NCI-H2081 treated with DMSO at 0.1 percent for 48 hours (cell line): ENCODE data around the gene ERCC1.
"Not testable (repeated sequence)": the region's sequence is repeated elsewhere in the genome, so short reads cannot be mapped to it uniquely, and the experiment has no call there.

ENCODE experiments used
- DNase-seq: peaks from one replicate; lab custom pipeline; 2025; lab: John Stamatoyannopoulos, UW

Gene ERCC1

DNA sequence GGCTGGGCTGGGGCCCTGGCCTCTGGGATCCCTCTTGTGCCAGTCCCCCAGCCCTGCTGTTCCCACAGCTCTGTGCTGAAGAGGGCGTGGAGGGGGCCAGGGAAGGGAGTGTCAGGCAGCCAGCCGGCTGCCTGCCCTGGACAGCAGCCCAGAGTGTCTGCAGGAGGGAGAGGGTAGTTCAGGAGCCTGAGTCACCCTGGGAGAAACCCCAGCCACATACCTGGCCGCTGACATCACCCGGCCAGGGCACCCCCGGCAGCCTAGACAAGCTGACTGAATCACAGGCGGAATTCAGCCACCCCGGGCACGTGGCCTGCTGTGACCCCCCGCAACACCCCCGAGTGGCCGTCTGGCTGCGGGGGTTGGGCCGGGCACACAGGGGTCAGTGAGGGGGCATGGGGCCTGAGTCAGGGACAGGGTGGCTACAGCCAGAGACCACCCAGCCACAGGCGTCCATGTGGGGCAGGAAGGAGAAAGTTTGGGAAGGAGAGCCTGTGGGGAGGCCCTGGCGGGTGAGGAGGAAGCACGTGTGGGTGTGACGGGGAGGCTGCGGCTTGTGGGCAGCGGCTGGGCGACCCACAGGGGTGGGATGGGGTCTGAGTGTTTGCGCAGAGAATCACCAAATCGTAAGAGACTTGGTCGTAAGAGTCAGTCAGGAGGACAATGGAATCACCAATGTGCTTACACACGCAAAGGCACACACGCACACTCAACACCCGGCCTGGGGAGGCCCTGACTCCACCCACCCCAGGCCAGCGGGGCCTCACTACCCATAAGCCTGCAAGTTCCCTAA, 32.2 kb upstream of the ERCC1 start:
- no peak for DNase-seq

DNA sequence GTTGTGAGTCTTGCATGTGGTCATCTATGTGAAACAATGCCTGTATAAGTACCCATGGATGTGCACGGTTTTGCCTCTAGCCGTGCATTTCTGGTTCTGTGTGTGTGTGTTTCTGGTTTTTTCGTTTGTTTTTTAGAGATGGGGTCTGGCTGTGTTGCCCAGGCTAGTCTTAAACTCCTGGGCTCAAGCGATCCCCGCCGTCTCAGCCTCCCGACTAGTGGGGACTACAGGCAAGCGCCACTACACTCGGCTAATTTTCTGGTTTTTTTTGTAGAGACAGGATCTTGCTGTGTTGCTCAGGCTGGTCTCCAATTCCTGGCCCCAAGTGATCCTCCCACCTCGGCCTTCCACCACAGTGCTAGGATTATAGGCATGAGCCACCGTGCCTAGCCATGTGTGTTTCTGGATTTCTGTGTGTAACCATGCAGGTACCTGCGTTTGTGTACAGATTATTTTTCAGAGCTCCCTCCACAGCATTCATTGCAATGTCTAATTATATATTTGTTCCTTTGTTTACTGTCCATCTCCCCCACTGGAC, 28.2 kb upstream of the ERCC1 start:
- no peak for DNase-seq

DNA sequence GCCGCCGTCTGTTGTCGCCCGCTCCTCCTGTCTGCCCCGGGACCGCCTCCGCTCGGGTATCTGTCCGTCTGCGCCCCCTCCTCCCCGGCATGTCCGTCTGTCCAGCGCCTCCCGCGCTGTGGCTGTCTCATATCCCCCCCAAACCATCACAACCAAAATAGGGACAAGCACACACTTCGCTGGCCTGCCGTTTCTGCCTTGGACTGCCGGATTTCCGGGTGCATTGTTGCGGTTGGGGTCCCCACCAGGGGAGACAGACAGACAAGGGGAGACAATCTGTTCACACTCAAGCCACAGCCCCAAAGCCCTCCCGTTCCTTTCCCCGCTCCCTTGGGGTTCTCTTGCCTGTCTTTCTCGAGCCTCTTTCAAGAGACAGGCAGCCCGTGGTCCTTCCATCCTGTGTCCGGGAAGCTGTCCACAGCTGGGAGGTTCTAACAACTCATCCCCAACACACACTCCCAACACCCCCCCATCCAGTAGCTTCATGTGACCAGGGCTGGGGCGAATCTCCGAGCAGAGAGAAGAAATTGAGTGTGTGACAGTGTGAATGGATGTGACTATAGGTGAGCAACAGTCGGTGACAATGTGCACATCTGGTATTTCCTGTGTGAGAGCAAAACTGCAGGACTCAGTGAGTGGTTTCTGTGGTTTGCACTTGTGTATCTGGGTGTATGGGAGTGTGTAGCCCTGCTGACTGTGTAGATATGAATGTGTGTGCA, 27.6 kb upstream of the ERCC1 start:
- no peak for DNase-seq

DNA sequence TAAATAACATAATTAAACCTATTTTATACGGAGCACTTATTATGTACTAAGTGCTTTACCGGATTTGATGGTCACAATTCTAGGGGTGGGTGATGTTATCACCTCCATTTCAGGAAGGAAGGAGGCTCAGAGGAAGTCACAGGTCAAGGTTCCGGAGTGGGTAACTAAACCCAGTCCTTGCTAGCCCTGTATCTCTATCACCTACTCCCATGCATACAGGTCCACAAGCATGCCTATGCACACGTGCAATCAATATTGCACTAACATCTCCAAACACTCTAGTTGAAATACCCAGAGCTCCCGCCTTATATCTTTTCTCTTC, 26.3 kb upstream of the ERCC1 start:
- DNase-seq = no peak

DNA sequence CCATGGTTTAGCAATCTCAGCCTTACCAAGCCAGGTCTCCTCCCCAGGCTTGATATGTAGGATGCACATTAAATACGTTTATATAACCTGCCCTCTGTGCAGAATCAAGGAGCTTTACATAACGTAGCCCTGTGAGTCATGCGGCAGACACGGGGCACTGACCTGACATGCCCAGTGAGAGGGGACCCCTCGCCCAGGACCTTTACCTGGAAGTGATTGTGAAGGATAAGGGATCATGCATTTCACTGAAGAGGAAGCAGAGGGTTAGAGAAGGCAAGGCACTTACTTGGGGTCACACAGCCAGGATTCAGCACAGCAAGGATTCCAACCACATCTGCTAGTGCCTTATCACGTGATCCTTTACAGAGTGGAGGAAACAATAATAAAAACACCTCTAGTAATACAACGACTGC, 25.2 kb upstream of the ERCC1 start:
- no peak for DNase-seq

DNA sequence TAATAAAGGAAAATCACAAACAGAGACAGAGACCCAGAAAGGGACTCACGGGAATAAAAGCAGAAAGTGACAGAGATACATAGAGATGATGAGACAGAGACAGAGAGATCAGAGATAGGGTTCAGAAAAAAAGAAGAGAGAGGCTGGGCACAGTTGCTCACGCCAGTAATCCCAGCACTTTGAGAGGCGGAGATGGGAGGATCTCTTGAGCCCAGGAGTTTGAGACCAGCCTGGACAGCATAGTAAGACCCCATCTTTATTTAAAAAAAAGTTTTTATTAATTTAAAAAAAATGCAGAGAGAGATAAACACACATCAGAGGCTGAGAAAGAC, 24.7 kb upstream of the ERCC1 start:
- no peak for DNase-seq

DNA sequence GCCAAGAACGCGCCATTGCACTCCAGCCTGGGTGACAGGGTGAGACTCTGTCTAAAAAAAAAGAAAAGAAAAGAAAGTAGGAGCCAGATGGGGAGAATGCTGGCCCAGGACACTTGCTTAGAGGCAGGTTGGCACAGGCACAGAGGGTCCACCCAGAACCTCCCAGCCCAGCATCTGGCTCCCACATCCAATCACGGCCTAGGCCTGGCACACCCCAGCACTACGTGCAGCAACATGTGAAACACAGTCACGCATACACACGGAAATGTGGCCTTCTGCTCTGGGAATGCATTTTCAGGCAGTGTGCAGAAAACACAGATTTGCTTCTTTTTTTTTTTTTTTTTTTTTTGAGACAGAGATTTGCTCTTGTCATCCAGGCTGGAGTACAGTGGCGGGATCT, 23.2 kb upstream of the ERCC1 start:
- no peak for DNase-seq

DNA sequence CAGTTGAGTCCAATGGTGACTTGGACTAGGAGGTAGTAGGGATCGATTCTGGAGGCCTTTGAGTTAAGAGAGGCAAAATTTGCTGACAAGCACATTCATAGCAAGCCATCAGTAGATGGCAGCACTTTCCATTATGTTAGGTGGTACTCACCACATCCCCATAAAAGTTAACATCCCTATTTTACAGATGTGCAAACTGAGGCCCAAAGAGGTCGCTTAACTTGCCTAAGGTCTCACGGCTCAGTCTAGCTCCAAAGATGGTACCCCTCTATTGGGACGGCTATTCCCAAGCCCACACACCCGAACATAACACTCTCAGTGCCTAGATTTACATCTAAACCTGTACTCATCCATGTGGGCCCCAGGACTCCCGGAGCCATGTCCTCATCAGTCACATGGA, 22.6 kb upstream of the ERCC1 start:
- DNase-seq = no peak

DNA sequence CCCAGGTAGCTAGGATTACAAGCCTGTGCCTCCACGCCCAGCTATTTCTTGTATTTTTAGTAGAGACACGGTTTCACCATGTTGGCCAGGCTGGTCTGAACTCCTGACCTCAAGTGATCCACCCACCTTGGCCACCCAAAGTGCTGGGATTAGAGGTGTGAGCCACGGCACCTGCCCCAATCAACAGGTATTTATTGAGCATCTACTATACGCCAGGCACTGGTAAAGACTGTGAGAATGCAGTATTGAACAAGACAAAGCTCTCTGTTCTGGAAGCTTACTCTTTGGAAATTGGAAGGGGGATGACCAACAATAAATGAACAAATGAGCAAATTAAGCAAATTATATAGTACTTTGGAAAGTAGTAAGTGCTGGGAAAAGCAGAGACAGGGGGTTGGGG, 21.4 kb upstream of the ERCC1 start:
- DNase-seq = no peak

DNA sequence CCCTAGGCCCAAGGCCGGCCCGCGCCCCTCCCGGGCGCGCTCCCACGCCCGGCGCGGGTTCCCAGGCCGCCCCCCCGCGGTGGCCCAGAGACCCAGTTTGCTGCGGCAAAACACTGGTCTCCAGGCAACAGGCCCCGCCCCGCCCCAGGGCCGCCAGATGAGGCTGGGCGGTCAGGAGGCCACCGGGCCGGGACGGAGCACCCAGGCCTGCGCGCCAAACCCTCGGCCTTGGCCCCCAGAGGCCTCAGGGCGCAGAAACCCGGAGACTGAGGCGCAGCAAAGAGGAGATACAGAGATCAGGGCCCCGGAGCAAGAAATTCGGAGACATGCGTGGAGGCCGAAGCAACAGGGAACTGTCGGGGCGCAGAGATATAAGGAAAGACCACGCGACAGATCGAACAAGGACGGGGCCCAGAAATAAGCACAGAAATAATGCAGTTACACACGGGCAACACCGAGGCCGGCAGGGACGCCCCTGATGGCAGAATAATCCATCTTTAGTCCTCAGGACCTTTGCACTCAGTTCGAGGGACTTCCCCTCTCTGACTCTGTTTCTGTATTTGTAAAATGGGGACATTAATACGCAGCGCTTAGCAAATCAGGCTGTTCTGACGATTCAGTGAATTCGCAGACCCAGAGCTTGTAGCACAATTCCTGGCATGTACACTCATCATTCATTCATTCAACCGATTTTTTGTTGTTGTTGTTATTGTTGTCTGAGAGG, 20.8 kb upstream of the ERCC1 start:
- DNase-seq = no peak

DNA sequence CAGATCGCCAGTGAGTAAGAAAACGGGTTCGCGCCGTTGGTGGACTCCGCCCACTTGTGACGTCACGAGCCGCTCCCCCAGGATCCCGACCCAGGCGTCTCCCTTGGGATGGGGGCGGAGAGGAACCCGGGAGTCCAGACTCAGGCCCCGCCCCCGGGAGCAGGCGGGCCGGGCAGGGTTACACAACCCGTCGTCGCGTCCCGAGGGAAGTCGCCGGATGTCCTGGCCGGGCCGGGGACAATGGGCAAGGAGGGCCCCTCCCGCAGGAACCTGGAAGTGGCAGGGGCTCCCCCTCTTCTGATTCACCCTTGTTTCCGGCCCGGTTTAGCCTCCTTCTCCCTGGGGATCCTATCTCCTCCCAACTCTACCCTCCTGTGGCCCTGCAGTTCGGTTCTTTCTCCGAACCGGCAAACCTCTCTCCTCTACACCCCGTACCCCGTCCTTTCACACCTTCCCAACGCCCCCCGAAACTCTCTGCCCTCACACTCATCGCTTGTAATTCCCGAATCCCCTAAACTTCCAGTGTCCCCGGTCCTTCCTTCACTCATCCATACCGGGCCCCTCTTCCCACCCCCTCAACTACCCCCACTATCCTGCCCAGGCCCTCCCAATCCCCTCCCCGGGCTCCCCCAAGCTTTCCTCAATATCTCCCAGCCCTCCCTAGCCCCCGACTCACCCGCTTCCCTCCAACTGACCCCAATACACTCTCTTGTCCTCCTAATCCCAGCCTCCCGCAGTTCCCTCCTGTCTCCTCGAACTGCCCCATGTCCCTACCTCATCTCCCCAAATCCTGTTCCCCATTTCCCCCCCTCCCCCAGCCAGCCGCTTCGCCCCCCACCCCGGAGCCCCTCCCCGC, 20.0 kb upstream of the ERCC1 start:
- DNase-seq = no peak

DNA sequence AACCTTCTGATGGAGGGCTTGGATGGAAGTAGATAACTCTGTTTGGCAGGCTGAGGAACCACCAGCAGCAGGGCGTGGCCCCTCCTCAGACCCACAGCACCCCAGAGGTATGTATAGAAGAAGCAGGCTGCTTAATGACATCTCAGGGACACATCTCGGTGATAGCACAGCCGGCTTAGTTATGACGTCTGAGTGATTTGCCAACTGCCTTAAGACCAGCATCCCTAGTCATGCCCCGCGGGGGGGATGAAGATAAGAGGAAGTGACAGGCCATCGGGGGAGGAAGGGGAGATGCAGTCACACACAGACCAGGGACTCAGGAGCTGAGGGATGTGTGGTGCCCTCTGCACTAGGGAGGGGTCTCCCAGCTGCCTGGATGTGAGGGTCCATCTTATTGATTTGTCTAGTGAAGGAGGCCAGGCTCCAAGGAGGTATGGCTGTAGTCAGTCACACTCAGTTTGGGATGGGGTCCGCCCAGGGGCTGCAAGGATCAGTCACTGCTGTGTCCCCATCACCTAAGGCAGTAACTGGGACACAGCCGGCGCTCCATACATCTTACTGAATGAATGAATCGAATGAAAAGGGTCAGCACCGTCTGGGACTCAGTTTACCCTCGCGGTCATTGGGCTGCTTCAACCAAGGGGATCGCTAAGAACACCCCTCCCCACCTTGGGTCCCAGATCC, 19.2 kb upstream of the ERCC1 start:
- DNase-seq = no peak

DNA sequence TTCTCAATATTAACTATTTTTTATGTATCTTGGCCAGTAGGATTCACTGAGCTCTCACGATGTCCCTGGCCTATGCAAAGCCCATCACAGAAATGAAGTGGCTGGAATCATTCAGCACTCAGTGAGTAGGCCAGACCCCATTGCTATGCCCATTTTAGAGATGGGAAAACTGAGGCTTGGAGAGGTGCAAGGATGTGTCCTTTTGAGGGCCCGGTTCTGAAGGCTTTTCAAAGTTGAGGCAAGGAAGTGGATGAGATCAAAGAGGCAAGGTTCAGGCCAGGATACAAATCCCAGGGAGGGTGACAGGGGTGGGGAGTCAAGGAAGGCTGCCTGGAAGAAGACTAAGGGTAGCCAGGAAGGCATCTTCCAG, 18.7 kb upstream of the ERCC1 start:
- no peak for DNase-seq

DNA sequence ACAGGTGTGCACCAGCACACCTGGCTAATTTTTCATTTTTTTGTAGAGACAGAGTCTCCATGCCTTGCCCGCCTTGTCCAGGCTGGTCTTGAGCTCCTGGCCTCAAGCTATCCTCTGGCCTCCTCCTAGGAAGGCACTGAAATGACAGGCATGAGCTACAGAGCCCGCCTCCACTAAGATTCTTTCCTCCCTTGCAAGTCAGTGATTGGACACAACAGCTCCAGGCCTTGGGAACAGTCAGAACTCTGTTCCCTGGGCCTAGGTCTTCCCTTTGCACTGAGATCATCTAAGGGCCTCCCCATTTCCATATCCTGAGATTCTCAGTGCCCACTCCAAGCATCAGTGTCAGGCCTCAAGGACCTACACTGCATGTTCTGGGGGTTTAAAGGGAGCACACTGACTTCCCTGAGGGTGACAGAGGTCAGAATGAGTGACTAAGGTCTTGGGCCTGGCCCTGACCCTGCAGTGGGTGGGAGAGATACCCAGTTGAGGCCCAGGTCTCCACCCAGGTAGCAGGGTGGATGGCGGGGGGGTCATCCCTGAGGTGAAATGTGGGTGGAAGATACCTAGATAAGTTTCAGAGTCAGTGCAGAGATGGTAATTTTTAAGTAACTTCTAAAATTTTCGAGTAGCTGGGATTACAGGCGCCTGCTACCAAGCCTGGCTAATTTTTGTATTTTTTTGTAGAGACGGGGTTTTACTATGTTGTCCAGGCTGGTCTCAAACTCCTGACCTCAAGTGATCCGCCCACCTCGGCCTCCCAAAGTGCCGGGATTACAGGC, 17.3 kb upstream of the ERCC1 start:
- DNase-seq = no peak

DNA sequence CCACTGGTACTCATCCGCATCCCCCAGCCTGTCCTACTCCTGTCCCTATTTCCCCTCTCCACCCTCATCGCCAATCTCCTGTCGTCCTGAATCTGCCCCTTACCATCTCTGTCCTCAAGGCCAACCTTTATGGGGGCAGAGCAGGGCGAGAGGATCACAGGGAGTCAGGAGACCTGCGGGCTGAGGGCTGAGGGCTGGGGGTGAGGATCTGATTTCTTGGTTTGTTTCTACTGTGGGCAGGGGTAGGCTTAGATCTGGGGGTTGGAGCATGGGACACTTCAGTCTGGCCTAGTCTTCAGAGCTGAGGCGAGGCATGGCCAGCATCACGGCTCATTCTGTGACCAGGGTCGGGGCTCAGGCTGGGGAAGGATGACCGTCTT, 16.5 kb upstream of the ERCC1 start:
- DNase-seq = no peak

DNA sequence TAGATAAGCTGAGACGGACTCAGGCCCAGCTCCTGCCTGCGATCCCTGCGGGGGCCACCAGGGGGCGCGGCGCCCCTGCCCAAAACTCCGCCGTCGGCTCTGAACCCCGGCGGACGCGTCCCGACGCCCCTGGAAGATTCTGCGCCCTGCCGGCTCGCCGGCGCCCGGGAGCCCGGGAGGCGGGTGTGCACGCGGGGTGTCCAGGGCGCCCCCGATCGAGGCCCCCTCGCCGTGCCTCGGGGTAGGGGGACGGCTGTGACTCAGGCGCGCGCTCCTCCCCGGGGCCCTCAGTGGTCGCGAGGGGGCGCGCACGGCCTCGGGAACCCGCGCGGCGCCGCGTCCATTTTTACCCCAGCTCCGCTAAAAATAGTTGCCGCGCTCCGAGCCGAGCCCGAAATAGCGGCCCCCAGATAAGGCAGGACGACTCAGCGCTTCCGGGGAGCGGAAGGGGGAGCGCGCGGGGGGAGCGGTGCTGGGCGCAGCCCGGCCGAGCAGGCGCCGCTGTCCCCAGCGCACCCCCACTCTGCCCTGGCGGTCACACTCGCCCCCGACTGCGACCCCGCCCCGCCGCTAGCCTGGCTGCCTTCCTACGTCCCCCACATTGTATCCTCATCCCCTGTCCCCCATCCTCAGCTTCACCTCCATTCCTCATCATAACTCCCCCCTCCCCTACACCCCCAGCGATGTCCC, 16.0 kb upstream of the ERCC1 start:
- no peak for DNase-seq

DNA sequence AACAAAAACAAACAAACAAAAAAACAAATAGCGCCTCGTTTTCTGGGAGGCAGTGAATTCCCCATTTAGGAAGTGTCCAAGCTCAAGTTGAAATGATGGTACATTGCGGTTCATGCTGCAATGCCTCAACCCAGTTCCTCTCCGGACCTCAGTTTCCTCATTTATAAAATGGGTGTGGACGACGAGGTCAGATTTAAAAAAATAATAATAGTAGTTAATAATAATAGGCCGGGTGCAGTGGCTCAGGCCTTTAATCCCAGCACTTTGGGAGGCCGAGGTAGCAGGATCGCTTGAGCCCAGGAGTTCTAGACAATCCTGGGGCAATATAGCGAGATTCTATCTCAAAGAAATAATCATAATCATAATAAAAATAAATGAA, 15.5 kb upstream of the ERCC1 start:
- DNase-seq = no peak

DNA sequence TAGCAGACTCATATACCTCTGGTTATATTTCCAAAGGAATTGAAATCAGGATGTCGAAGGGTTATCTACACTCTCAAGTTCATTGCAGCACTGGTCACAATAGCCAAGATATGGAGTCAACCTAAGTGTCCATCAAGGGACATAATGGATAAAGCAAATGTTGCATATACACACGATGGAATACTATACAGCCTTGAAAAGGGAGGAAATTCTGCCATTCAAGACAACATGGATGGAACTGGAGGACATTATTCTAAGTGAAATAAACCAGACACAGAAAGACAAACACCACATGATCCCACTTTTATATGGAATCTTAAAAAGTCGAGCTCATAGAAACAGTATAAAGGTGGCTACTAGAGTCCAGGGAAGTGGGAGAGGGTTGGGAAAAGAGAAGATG, 13.6 kb upstream of the ERCC1 start:
- no peak for DNase-seq

DNA sequence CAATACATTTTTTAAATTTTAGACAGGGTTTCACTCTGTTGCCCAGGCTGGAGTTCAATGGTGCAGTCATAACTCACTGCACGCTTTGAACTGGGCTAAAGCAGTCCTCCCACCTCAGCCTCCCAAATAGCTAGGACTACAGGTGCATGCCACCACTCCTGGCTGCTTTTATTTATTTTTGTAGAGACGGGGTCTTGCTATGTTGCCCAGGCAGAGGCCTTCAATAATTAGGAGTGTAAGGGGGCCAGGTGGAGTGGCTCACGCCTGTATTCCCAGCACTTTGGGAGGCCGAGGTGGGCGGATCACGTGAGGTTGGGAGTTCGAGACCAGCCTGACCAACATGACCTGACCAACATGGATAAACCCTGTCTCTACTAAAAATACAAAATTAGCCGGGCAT, 8.8 kb upstream of the ERCC1 start:
- DNase-seq = not testable (repeated sequence)

DNA sequence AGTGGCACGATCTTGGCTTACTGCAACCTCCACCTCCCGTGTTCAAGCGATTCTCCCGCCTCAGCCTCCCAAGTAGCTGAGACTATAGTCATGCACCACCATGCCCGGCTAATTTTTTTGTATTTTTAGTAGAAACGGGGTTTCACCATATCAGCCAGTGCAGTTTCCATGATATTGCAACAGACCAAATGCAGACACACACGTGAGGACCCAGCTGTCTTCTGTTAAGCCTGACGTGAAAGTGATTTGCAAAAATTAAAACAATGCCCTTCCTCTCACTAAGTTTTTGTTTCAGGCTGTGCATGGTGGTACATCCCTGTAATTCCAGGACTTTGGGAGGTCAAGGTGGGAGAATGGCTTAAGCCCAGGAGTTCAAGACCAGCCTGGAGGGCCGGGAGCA, 7.3 kb upstream of the ERCC1 start:
- DNase-seq = not testable (repeated sequence)
